SHP77 treated with DMSO at 0.1 percent for 48 hours (cell line): Measurements from ENCODE around the gene SPO11.

Experiments
- DNase-seq: peaks from one replicate; lab custom pipeline; 2025; lab: John Stamatoyannopoulos, UW

The SPO11 gene

GRCh38 chr20:57377350-57377749 is 47.7 kb downstream of the SPO11 start:
- DNase-seq = no peak

GRCh38 chr20:57378107-57378506 is 48.5 kb downstream of the SPO11 start:
- DNase-seq = no peak

- DNase-seq = no peak
Measured at GRCh38 chr20:57378646-57379262, 49.2 kb downstream of the SPO11 start.

GRCh38 chr20:57379263-57379647 is 49.7 kb downstream of the SPO11 start:
- no peak for DNase-seq

GRCh38 chr20:57380081-57380750 is 50.6 kb downstream of the SPO11 start:
- DNase-seq = no peak

GRCh38 chr20:57381596-57382503 is 52.2 kb downstream of the SPO11 start:
- DNase-seq = peak; percentile 69

GRCh38 chr20:57382516-57382915 is 52.9 kb downstream of the SPO11 start:
- no peak for DNase-seq

GRCh38 chr20:57383447-57384347 is 54.1 kb downstream of the SPO11 start:
- peak; percentile 29 for DNase-seq

- DNase-seq = no peak
Measured at GRCh38 chr20:57384486-57384885, 54.9 kb downstream of the SPO11 start.

- no peak for DNase-seq
Measured at GRCh38 chr20:57384953-57385761, 55.6 kb downstream of the SPO11 start.

GRCh38 chr20:57385940-57386339 is 56.3 kb downstream of the SPO11 start:
- DNase-seq = no peak

- no peak for DNase-seq
Measured at GRCh38 chr20:57386762-57387161, 57.2 kb downstream of the SPO11 start.

- DNase-seq = no peak
Measured at GRCh38 chr20:57387463-57387862, 57.9 kb downstream of the SPO11 start.

- no peak for DNase-seq
Measured at GRCh38 chr20:57387945-57388371, 58.4 kb downstream of the SPO11 start.

- DNase-seq = no peak
Measured at GRCh38 chr20:57388953-57389694, 59.5 kb downstream of the SPO11 start.

GRCh38 chr20:57389695-57390603 is 60.3 kb downstream of the SPO11 start:
- DNase-seq = no peak

GRCh38 chr20:57390604-57391438 is 61.2 kb downstream of the SPO11 start, which contains the start of gene RBM38:
RBM38 (plus strand) TSS chr20:57391396; CDS start chr20:57391582, 186 bp downstream.
- peak; percentile 15 for DNase-seq
